GM19452 (cell line): ENCODE measurements around the gene PFKL.
A peak's percentile ranks its signal among the peaks of the same experiment; 100 is the strongest.
"Not testable (repeated sequence)": the region's sequence is repeated elsewhere in the genome, so short reads cannot be mapped to it uniquely, and the experiment has no call there.

Source experiments
- ATAC-seq: cut with Tn5 transposase; IDR thresholded peaks from one replicate; pipeline ENCODE4 v1.9.1; 2021; ENCODE audit not compliant: unreplicated experiment

PFKL gene

GRCh38 chr21:44293551-44294231 lies 6.2 kb upstream of the PFKL start:
- ATAC-seq: no peak

DNA sequence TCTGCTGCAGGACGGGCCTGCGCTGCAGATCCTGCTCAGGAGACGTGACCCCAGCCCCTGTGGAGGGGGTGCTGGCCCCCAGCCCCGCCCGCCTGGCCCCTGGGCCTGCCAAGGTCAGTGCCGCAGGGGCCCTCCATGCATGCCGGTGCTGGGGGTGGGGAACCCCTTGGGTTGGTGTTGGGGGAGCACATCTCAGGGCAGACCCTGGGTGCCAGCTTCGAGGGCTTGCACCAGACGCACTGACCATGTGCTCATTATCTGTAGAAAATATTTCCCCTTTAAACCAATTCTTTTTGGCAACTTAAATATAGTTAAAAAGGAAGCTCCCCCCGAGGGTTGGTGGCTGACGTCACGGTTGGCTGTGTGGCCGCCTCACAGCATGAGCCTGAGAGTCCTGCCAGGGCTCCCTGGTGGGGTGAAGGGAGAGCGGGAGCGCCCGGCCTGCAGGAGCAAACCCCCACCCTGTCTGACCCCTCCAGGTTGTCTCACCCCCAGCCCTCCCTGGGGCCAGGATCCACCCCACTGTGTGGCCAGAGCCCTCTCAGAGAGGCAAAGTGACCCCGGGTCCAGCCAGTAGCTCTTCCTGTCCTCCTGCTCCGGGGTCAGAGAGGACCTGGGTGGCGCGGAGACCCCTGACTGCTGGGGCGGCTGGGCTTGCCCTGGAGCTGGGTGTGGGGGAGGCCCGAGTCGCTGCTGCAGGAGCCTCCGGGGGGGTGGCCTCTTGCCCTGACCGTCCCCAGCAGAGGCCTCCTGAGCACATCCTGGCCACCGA lies 5.3 kb upstream of the PFKL start:
- no peak for ATAC-seq

- no peak for ATAC-seq
Measured at GRCh38 chr21:44295163-44295573, 4.7 kb upstream of the PFKL start.

DNA sequence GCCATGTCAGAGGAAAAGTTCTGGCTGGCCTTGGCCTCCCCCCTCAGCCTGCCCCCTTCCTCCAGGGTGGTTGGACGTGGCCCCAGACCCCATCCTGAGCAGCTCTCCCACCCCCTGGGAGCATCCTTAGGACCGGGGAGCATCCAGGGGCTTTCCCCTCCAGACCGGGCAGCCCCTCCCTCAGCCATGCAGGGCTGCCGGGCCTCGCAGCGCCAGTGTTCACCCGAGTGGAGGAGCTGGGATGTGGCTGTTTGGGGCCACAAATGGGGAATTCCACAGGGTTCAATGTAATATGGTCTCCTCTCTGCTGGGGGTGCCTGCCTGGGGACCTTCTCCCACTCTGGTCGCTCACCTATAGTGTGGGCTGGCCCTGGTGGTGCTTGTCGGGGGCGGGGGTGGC lies 4.2 kb upstream of the PFKL start:
- ATAC-seq: no peak

- ATAC-seq: no peak
Measured at GRCh38 chr21:44296103-44296519, 3.7 kb upstream of the PFKL start.

- ATAC-seq: no peak
Measured at GRCh38 chr21:44296916-44297315, 2.9 kb upstream of the PFKL start.

DNA sequence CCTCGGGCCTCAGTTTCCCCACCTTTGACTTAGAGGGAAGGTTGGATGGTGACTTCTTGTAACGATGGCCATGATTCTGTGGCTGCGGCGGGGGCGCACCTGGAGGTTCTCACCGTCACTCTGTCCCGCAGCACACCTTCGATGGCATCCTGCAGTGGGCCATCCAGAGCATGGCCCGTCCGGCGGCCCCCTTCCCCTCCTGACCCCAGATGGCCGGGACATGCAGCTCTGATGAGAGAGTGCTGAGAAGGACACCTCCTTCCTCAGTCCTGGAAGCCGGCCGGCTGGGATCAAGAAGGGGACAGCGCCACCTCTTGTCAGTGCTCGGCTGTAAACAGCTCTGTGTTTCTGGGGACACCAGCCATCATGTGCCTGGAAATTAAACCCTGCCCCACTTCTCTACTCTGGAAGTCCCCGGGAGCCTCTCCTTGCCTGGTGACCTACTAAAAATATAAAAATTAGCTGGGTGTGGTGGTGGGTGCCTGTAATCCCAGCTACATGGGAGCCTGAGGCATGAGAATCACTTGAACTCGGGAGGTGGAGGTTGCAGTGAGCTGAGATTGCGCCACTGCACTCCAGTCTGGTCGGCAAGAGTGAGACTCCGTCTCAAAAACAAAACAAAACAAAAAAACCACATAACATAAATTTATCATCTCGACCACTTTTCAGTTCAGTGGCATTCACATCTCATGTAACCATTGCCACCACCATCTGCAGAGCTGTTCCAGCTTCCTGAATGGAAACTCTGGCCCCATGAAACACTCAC lies 2.1 kb upstream of the PFKL start:
- no peak for ATAC-seq

DNA sequence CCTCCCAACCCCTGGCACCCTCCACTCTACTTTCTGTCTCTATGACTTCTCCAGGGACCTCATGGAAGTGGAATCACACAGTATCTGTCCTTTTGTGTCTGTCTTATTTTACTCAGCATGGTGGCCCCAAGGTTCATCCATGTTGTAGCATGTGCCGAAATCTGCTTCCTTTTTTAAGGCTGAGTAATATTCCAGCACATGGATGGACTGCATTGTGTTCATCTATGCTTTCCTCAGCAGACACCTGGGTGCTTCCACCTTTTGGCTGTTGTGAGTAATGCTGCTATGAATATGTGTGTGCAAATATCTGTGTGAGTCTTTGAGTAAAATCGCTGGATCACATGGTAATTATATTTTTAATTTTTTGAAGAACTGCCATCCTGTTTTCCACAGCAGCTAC lies 1.6 kb upstream of the PFKL start:
- ATAC-seq: no peak

GRCh38 chr21:44299085-44299457 lies 782 bp upstream of the PFKL start:
- ATAC-seq: no peak

- peak; percentile 32 for ATAC-seq
Measured at GRCh38 chr21:44300262-44300959, 558 bp downstream of the PFKL start.

DNA sequence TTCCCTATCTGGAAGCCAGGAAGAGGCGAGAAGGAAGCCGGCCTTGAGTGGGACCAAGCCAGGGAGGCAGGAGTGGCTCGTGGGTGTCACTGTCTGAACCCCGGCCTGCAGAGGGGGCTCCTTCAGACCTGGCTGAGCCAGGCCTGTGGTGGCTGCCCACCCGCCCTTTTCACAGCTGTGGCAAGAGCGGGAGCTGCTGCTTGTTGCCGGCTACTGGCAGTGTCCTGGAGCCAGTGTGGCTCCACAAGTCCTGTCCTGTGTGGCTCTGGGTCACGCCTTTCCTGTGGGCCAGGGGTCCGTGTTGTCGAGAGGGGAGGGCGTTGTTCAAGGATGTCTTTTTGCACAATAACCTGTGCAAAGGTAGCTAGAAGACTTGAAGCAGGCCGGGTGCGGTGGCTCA lies 1.3 kb downstream of the PFKL start:
- ATAC-seq: no peak

DNA sequence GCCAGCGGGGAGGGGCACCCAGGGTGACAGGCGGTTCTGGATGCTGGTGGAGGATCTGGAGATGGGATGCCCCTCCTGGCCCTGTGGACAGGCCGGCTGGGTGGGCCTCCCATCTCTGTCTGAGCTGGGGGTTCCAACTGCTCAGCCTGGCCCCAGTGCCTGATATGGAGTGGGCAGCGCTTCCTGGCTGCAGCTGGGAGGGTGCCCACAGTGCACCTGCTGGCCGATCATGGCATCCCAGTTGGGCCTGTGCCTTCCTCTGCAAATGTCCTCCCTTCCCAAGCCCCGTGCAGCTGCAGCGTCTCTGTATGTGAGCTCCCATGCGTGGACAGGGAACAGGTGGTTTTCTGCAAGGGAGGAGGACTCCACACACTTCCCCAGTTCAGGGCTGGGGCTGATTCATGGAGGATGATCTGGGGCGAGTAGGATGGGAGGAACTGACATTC lies 2.1 kb downstream of the PFKL start:
- ATAC-seq: no peak

DNA sequence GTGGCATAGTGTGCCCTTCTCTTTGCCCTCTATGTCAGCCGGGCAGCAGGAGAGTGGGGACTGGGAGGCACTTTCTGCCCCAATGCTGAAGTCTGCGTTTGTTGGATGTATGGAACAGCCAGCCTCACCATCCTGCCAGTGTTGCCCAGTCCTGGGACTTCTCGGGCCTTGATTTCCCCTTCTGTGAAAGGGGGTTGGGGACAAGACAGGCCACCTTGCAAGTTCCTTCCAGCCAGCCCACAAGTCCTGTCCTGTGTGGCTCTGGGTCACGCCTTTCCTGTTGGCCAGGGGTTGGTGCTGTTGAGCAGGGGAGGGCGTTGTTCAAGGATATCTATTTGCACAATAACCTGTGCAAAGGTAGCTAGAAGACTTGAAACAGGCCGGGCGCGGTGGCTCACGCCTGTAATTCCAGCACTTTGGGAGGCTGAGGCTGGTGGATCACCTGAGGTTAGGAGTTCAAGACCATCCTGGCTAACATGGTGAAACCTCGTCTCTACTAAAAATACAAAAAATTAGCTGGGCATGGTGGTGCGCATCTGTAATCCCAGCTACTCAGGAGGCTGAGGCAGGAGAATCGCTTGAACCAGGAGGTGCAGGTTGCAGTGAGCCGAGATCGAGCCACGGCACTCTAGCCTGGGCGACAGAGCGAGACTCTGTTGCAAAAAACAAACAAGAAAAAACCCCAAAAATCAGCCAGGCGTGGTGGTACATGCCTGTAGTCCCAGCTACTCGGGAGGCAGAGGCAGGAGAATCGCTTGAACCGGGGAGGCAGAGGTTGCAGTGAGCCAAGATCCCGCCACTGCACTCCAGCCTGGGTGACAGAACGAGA lies 2.9 kb downstream of the PFKL start:
- ATAC-seq: not testable (repeated sequence)

DNA sequence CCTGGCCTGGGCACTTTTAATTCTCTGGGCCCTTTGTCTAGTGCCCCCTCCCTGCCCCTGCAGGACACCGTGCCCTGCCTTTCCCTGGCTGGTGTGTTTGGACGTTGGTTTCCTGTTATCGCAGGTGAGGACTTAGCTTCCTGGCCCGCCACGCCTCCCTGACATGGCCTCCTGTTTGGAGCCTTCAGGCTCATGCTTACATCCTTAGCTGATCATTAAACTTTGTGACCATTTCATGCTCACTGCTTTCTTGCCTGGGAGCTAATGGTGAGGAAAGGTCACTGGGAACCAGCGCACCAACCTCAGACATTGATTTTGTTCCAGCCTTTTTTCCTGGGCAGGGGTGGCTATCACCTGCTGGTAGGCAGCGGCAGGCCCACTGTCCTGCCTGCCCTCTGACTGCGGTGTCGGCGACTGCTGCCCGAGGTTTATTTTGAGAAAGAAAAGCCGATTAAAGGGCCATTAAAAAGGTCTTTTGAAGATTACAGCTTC lies 3.7 kb downstream of the PFKL start:
- ATAC-seq: no peak

GRCh38 chr21:44304011-44304616 lies 4.3 kb downstream of the PFKL start:
- ATAC-seq: no peak

- no peak for ATAC-seq
Measured at GRCh38 chr21:44304877-44305293, 5.0 kb downstream of the PFKL start.

GRCh38 chr21:44305691-44306090 lies 5.8 kb downstream of the PFKL start:
- ATAC-seq: no peak

- no peak for ATAC-seq
Measured at GRCh38 chr21:44306936-44307704, 7.3 kb downstream of the PFKL start.
